SKM-1 (cell line): ENCODE data around the gene CCDC85A.
A peak's percentile ranks its signal among the peaks of the same experiment; 100 is the strongest.
"Not testable (repeated sequence)": the region's sequence is repeated elsewhere in the genome, so short reads cannot be mapped to it uniquely, and the experiment has no call there.

Experiments used
- DNase-seq: peaks from one replicate; lab custom pipeline; 2025; ENCODE audit not compliant: unreplicated experiment; lab: John Stamatoyannopoulos, UW

The CCDC85A gene

GRCh38 chr2:56183643-56184499, at the start of gene CCDC85A:
TSS of gene CCDC85A (plus strand) at chr2:56183990. CDS start at chr2:56184625, 635 bp downstream.
- peak; percentile 52 for DNase-seq

- DNase-seq: no peak
Measured at GRCh38 chr2:56134861-56135260, 48.9 kb upstream of the CCDC85A start.

- DNase-seq: not testable (repeated sequence)
Measured at GRCh38 chr2:56142497-56143061, 41.2 kb upstream of the CCDC85A start.

- no peak for DNase-seq
Measured at GRCh38 chr2:56147907-56148306, 35.9 kb upstream of the CCDC85A start.

- DNase-seq: no peak
Measured at GRCh38 chr2:56148825-56149224, 35.0 kb upstream of the CCDC85A start.

- no peak for DNase-seq
Measured at GRCh38 chr2:56151841-56152240, 31.9 kb upstream of the CCDC85A start.

- DNase-seq: no peak
Measured at GRCh38 chr2:56155188-56155587, 28.6 kb upstream of the CCDC85A start.

GRCh38 chr2:56159875-56160274, 23.9 kb upstream of the CCDC85A start:
- not testable (repeated sequence) for DNase-seq

GRCh38 chr2:56167616-56168562, 15.9 kb upstream of the CCDC85A start:
- no peak for DNase-seq

GRCh38 chr2:56169521-56169920, 14.3 kb upstream of the CCDC85A start:
- DNase-seq: no peak

- no peak for DNase-seq
Measured at GRCh38 chr2:56170504-56170903, 13.3 kb upstream of the CCDC85A start.

- no peak for DNase-seq
Measured at GRCh38 chr2:56170988-56171387, 12.8 kb upstream of the CCDC85A start.

- DNase-seq: no peak
Measured at GRCh38 chr2:56175779-56176178, 8.0 kb upstream of the CCDC85A start.

GRCh38 chr2:56177420-56178220, 6.2 kb upstream of the CCDC85A start:
- DNase-seq: no peak

GRCh38 chr2:56179931-56180330, 3.9 kb upstream of the CCDC85A start:
- no peak for DNase-seq

- no peak for DNase-seq
Measured at GRCh38 chr2:56182420-56182819, 1.4 kb upstream of the CCDC85A start.

- DNase-seq: no peak
Measured at GRCh38 chr2:56184500-56185011, 766 bp downstream of the CCDC85A start.

GRCh38 chr2:56185101-56185581, 1.4 kb downstream of the CCDC85A start:
- DNase-seq: no peak

- no peak for DNase-seq
Measured at GRCh38 chr2:56185582-56186046, 1.8 kb downstream of the CCDC85A start.

GRCh38 chr2:56191617-56192016, 7.8 kb downstream of the CCDC85A start:
- peak; percentile 10 for DNase-seq
